T-cell (primary cell): ENCODE data around the gene ARHGAP10. TPM values are rescaled to one million over a fixed set of nuclear protein-coding genes. Genes with fewer than 3 reads are reported as not detected.

Source experiments
- ATAC-seq, 4 experiments: fragments of 200-7000 bp in 3 of 4; fragments of 150-1000 bp in 1 of 4; cut with Tn5 transposase; replicated peaks in 1 of 4; 1 replicate in 3 of 4; 2 replicates in 1 of 4; pipeline ENCODE4 v1.10.0; 2021; ENCODE audit warnings: moderate library complexity in 3 of 4, mild to moderate bottlenecking in 2 of 4, moderate number of reproducible peaks in 1 of 4
- CTCF ChIA-PET, 2 donors: fragments of 300-600 bp; sonication (Branson Sonifier 250); formaldehyde crosslinking; loops; one replicate each; lab custom pipeline; 2022; ENCODE audit warnings: antibody characterized with exemption in 2 of 2; lab: Charles Lee
- POLR2A ChIA-PET, 2 donors: fragments of 300-600 bp; sonication (Branson Sonifier 250); formaldehyde crosslinking; loops; one replicate each; lab custom pipeline; 2022; ENCODE audit warnings: antibody characterized with exemption in 2 of 2; lab: Charles Lee
- DNase-seq, 35 experiments: peaks; one replicate each; pipeline versions ENCODE4 v3.0.0 to v3.0.0-alpha.2; 2013 to 2023
- H3K27ac ChIP-seq: one replicate; pipeline ENCODE4 v1.5.1; 2013; ENCODE audit warnings: low read length
- H3K27me3 ChIP-seq, 2 experiments: replicated peaks in 1 of 2; 1 replicate in 1 of 2; 2 replicates in 1 of 2; pipeline versions ENCODE4 v1.6.1 to v1.7.0; 2013; ENCODE audit warnings: low read length in 1 of 2, mixed read lengths in 1 of 2; ENCODE audit not compliant: control insufficient read depth in 2 of 2, insufficient read depth in 2 of 2; ENCODE audit errors: extremely low read depth in 1 of 2
- H3K36me3 ChIP-seq, 2 donors: 1 replicate in 1 of 2; 2 replicates in 1 of 2; pipeline versions ENCODE4 v1.6.1 to v1.7.0; 2013; ENCODE audit warnings: low read length in 1 of 2; ENCODE audit not compliant: control insufficient read depth in 2 of 2, insufficient read depth in 1 of 2; ENCODE audit errors: extremely low read depth in 1 of 2
- H3K4me1 ChIP-seq, 2 experiments: 1 replicate in 1 of 2; 2 replicates in 1 of 2; pipeline versions ENCODE4 v1.6.1 to v1.7.0; 2013; ENCODE audit warnings: low read length in 2 of 2, mixed read lengths in 1 of 2; ENCODE audit not compliant: insufficient read depth in 2 of 2, control insufficient read depth in 1 of 2; ENCODE audit errors: extremely low read depth in 1 of 2
- H3K4me3 ChIP-seq, 2 donors: 1 replicate in 1 of 2; 2 replicates in 1 of 2; pipeline versions ENCODE4 v1.5.1 to v1.7.0; 2013; ENCODE audit warnings: mild to moderate bottlenecking in 2 of 2, low read length in 1 of 2, moderate library complexity in 1 of 2; ENCODE audit not compliant: control insufficient read depth in 1 of 2; ENCODE audit errors: extremely low read depth in 1 of 2
- H3K9me3 ChIP-seq: 2 replicates; pipeline ENCODE4 v1.7.0; 2013
- H3K27ac Mint-ChIP-seq, 2 donors: one replicate each; pipeline ENCODE4 v1.8.0; 2020 to 2021; ENCODE audit warnings: mild to moderate bottlenecking in 2 of 2, mixed read lengths in 2 of 2
- H3K27me3 Mint-ChIP-seq, 2 donors: one replicate each; pipeline ENCODE4 v1.8.0; 2021 to 2022; ENCODE audit warnings: mixed read lengths in 2 of 2
- H3K36me3 Mint-ChIP-seq: one replicate; pipeline ENCODE4 v1.8.0; 2021; ENCODE audit warnings: mixed read lengths
- H3K4me1 Mint-ChIP-seq, 3 donors: one replicate each; pipeline ENCODE4 v1.8.0; 2020 to 2022; ENCODE audit warnings: mixed read lengths in 3 of 3, mild to moderate bottlenecking in 1 of 3
- H3K4me3 Mint-ChIP-seq, 3 donors: one replicate each; pipeline ENCODE4 v1.8.0; 2020 to 2022; ENCODE audit warnings: mild to moderate bottlenecking in 3 of 3, mixed read lengths in 3 of 3, moderate library complexity in 3 of 3
- H3K9me3 Mint-ChIP-seq, 3 donors: one replicate each; pipeline ENCODE4 v1.8.0; 2020 to 2022; ENCODE audit warnings: mixed read lengths in 3 of 3
- WGBS: methylation state at CpG from one replicate; pipeline ENCODE4 v1.1.5; 2013; ENCODE audit warnings: missing lambda C conversion rate; ENCODE audit not compliant: insufficient coverage; 5-methylcytosine and 5-hydroxymethylcytosine counted together
- total RNA-seq, 35 experiments: library from RNA in 6 of 35; stranded (reverse) in 6 of 35; fragments of 120-200 nt in 1 of 35; gene quantifications; one replicate each; pipeline versions ENCODE4 v1.2.1 to v1.2.4 and lab custom pipeline; 2013 to 2026

ARHGAP10 gene
- total RNA-seq, 5 donors from 2014 or later (not counting 1 experiment from before 2014, with no cell fraction given) = 6.2 to 7.7 (median 6.8) TPM

- H3K4me1 ChIP-seq = peaks cover 0 to 4% of the 10 kb centered on the region in 2 experiments
- no peaks in the 10 kb centered on the region for H3K27me3 Mint-ChIP-seq
- H3K9me3 Mint-ChIP-seq = no peaks in the 10 kb centered on the region
- ATAC-seq (no peak), DNase-seq (peak in 1 of 35 experiments; percentile 8)
- WGBS = no CpG with 5 or more reads among the region's 1 CpG
- H3K27me3 ChIP-seq = no peaks in the 10 kb centered on the region
- no peak overlapping the region for H3K4me3 Mint-ChIP-seq
- H3K4me3 ChIP-seq = no peak overlapping the region
- H3K27ac ChIP-seq = no peak overlapping the region
- no peak overlapping the region for H3K27ac Mint-ChIP-seq
- H3K9me3 ChIP-seq = no peaks in the 10 kb centered on the region
- ChIA-PET POLR2A (no interaction called here), CTCF (interaction anchor here in 1 of 2 donors (0.6 kb wide), 1 partner anchor 119 kb away, joined by 4 read pairs; no protein-coding TSS in a partner anchor)
- H3K4me1 Mint-ChIP-seq = peaks cover 0 to 14% (median 0%) of the 10 kb centered on the region in 3 donors
- H3K36me3 Mint-ChIP-seq = peaks cover 3% of the 10 kb centered on the region
- no peaks in the 10 kb centered on the region for H3K36me3 ChIP-seq
Observed at GRCh38 chr4:147837435-147837834, 105.5 kb downstream of the ARHGAP10 start.

GRCh38 chr4:147837854-147838253 is 106.0 kb downstream of the ARHGAP10 start:
- DNase-seq (no peak), ATAC-seq (no peak)
- POLR2A ChIA-PET = no interaction called here
- Mint-ChIP-seq H3K36me3 (peaks cover 3% of the 10 kb centered on the region), H3K27ac (no peak overlapping the region), H3K9me3 (no peaks in the 10 kb centered on the region), H3K4me3 (no peak overlapping the region), H3K27me3 (no peaks in the 10 kb centered on the region), H3K4me1 (peaks cover 0 to 14% (median 0%) of the 10 kb centered on the region in 3 donors)
- H3K36me3 ChIP-seq = no peaks in the 10 kb centered on the region
- no CpG with 5 or more reads among the region's 1 CpG for WGBS
- H3K4me3 ChIP-seq = no peak overlapping the region
- no peaks in the 10 kb centered on the region for H3K27me3 ChIP-seq
- peaks cover 0 to 4% of the 10 kb centered on the region in 2 experiments for H3K4me1 ChIP-seq
- H3K9me3 ChIP-seq = no peaks in the 10 kb centered on the region
- CTCF ChIA-PET = interaction anchor here in 1 of 2 donors (1.2 kb wide), 1 partner anchor 10 kb away, joined by 5 read pairs; no protein-coding TSS in a partner anchor
- H3K27ac ChIP-seq = no peak overlapping the region

GRCh38 chr4:147839200-147839599 is 107.3 kb downstream of the ARHGAP10 start:
- no peak overlapping the region for H3K27ac Mint-ChIP-seq
- no peaks in the 10 kb centered on the region for H3K36me3 ChIP-seq
- peaks cover 0 to 7% (median 0%) of the 10 kb centered on the region in 3 donors for H3K4me1 Mint-ChIP-seq
- H3K9me3 ChIP-seq = no peaks in the 10 kb centered on the region
- ChIA-PET POLR2A (interaction anchor here in 1 of 2 donors (0.6 kb wide), 1 partner anchor 468 kb away, joined by 3 read pairs; no protein-coding TSS in a partner anchor), CTCF (interaction anchor here in 1 of 2 donors (1.2 kb wide), 1 partner anchor 9 kb away, joined by 5 read pairs; no protein-coding TSS in a partner anchor)
- H3K27ac ChIP-seq = no peak overlapping the region
- no CpG with 5 or more reads among the region's 2 CpGs for WGBS
- peaks cover 0 to 1% of the 10 kb centered on the region in 2 experiments for H3K4me1 ChIP-seq
- H3K27me3 Mint-ChIP-seq = no peaks in the 10 kb centered on the region
- no peak overlapping the region for H3K4me3 Mint-ChIP-seq
- no peaks in the 10 kb centered on the region for H3K27me3 ChIP-seq
- no peaks in the 10 kb centered on the region for H3K9me3 Mint-ChIP-seq
- peaks cover 3% of the 10 kb centered on the region for H3K36me3 Mint-ChIP-seq
- ATAC-seq = no peak
- H3K4me3 ChIP-seq = no peak overlapping the region
- no peak for DNase-seq

- no peak overlapping the region for H3K27ac Mint-ChIP-seq
- H3K27me3 Mint-ChIP-seq = no peaks in the 10 kb centered on the region
- no peaks in the 10 kb centered on the region for H3K4me1 ChIP-seq
- WGBS = no CpG with 5 or more reads among the region's 3 CpGs
- CTCF ChIA-PET = no interaction called here
- no peak for DNase-seq
- H3K4me1 Mint-ChIP-seq = peaks cover 0 to 7% (median 0%) of the 10 kb centered on the region in 3 donors
- peaks cover 3% of the 10 kb centered on the region for H3K36me3 Mint-ChIP-seq
- H3K9me3 Mint-ChIP-seq = no peaks in the 10 kb centered on the region
- H3K4me3 Mint-ChIP-seq = no peak overlapping the region
- no peaks in the 10 kb centered on the region for H3K9me3 ChIP-seq
- no peak overlapping the region for H3K27ac ChIP-seq
- H3K36me3 ChIP-seq = no peaks in the 10 kb centered on the region
- H3K4me3 ChIP-seq = no peak overlapping the region
- POLR2A ChIA-PET = interaction anchor here in 1 of 2 donors (0.6 kb wide), 1 partner anchor 467 kb away, joined by 3 read pairs; no protein-coding TSS in a partner anchor
- H3K27me3 ChIP-seq = no peaks in the 10 kb centered on the region
- no peak for ATAC-seq
Observed at GRCh38 chr4:147839663-147840062, 107.8 kb downstream of the ARHGAP10 start.

- Mint-ChIP-seq H3K4me1 (peaks cover 0 to 7% (median 0%) of the 10 kb centered on the region in 3 donors), H3K27me3 (no peaks in the 10 kb centered on the region), H3K36me3 (peaks cover 3% of the 10 kb centered on the region), H3K4me3 (no peak overlapping the region), H3K27ac (no peak overlapping the region), H3K9me3 (no peaks in the 10 kb centered on the region)
- Histone ChIP-seq H3K9me3 (no peaks in the 10 kb centered on the region), H3K27me3 (no peaks in the 10 kb centered on the region), H3K27ac (no peak overlapping the region), H3K36me3 (no peaks in the 10 kb centered on the region), H3K4me3 (no peak overlapping the region), H3K4me1 (peaks cover 1 to 4% of the 10 kb centered on the region in 2 experiments)
- ChIA-PET CTCF (interaction anchor here in 1 of 2 donors (0.6 to 1.0 kb wide), 2 partner anchors 24 to 27 kb away, joined by 3 to 4 read pairs; no protein-coding TSS in a partner anchor), POLR2A (no interaction called here)
- ATAC-seq = no peak
- 100% methylated on average over 1 of the region's 4 CpGs for WGBS
- DNase-seq = no peak
Observed at GRCh38 chr4:147840838-147841738, 109.2 kb downstream of the ARHGAP10 start.

- no peaks in the 10 kb centered on the region for H3K36me3 ChIP-seq
- Mint-ChIP-seq H3K36me3 (peaks cover 4% of the 10 kb centered on the region), H3K9me3 (no peaks in the 10 kb centered on the region), H3K4me3 (no peak overlapping the region), H3K4me1 (no peaks in the 10 kb centered on the region), H3K27ac (no peak overlapping the region), H3K27me3 (no peaks in the 10 kb centered on the region)
- no peak overlapping the region for H3K27ac ChIP-seq
- peaks cover 4 to 5% of the 10 kb centered on the region in 2 experiments for H3K4me1 ChIP-seq
- no peak for ATAC-seq
- 92% methylated on average over 4 of the region's 6 CpGs for WGBS
- H3K4me3 ChIP-seq = no peak overlapping the region
- ChIA-PET POLR2A (no interaction called here), CTCF (no interaction called here)
- no peak for DNase-seq
- H3K9me3 ChIP-seq = no peaks in the 10 kb centered on the region
- H3K27me3 ChIP-seq = no peaks in the 10 kb centered on the region
Observed at GRCh38 chr4:147842573-147842972, 110.7 kb downstream of the ARHGAP10 start.
